Osteocyte (in vitro differentiated cells): Measurements from ENCODE around the gene EFNA5. TPM values are rescaled to one million over a fixed set of nuclear protein-coding genes. Genes with fewer than 3 reads are reported as not detected.
"Not testable (repeated sequence)": the region's sequence is repeated elsewhere in the genome, so short reads cannot be mapped to it uniquely, and the experiment has no call there.

Experiments used
- DNase-seq: peaks from one replicate; pipeline ENCODE4 v3.0.0; 2021; ENCODE audit warnings: mixed read lengths; ENCODE audit not compliant: unreplicated experiment; ENCODE audit errors: extremely low spot score
- H3K27ac Mint-ChIP-seq: one replicate; pipeline ENCODE4 v1.8.0; 2021; ENCODE audit warnings: mild to moderate bottlenecking, mixed read lengths; ENCODE audit not compliant: unreplicated experiment
- H3K27me3 Mint-ChIP-seq: one replicate; pipeline ENCODE4 v1.8.0; 2021; ENCODE audit warnings: mixed read lengths; ENCODE audit not compliant: unreplicated experiment
- H3K36me3 Mint-ChIP-seq: one replicate; pipeline ENCODE4 v1.8.0; 2021; ENCODE audit warnings: mixed read lengths; ENCODE audit not compliant: unreplicated experiment
- H3K4me1 Mint-ChIP-seq: one replicate; pipeline ENCODE4 v1.8.0; 2021; ENCODE audit warnings: mixed read lengths; ENCODE audit not compliant: unreplicated experiment
- H3K4me3 Mint-ChIP-seq: one replicate; pipeline ENCODE4 v1.8.0; 2021; ENCODE audit warnings: mild to moderate bottlenecking, moderate library complexity, mixed read lengths; ENCODE audit not compliant: unreplicated experiment
- H3K9me3 Mint-ChIP-seq: one replicate; pipeline ENCODE4 v1.8.0; 2021; ENCODE audit warnings: mixed read lengths; ENCODE audit not compliant: unreplicated experiment
- total RNA-seq: library from RNA; stranded (reverse); gene quantifications from 2 replicates; pipeline ENCODE4 v1.2.1, GENCODE V29; 2021
- TF ChIP-seq, protein P1 (sequence below): fragments of 200-600 bp; sonication (generic); IDR thresholded peaks from 2 replicates; pipeline ENCODE4 v1.5.0; 2021; ENCODE audit warnings: antibody characterized with exemption, mild to moderate bottlenecking, moderate library complexity

Gene EFNA5
- total RNA-seq, 1 donor from 2014 or later, result 34.2 TPM

DNA sequence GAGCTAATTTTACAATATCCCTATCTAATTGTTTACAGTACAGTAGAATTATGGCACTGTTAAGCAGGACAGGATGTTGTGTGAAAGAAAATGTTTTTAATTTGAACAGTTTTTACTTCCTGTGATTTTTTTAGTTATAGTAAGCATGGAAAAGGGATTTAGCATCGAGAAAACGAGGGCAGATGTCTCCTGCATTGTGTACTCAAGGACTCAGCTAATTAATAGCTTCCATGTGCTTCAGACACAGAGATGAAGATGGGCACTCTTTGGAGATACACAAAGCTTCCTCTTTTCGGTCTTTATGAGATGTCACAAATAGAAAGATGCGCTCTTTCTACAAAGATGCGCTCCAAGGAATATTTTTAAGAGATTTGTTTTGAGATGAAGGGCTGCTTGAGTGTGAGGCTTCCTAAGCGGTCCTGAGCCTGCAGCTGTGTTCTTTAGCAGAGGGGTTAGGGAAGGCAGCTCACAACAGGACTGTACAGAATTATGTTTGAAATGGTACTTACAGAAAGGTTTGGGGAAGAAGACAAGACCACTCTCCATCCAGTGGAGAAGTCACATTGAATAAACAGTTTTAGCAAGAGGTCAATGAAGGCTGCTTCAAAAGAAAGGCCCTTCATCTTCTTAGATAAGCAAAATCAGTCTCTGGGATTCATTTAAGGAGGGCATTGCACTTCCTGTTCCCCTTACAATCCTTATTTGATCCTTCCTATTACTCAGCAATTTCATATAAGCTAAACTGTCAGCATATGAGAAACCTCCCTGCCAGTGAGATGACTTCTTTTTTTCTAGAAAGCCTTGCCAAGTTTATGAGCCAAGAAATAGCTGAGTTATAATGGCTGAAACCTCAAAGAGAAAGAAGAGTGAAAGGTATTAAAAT lies 311.5 kb downstream of the EFNA5 start:
- no peak for DNase-seq
- TF ChIP-seq, protein P1, sequence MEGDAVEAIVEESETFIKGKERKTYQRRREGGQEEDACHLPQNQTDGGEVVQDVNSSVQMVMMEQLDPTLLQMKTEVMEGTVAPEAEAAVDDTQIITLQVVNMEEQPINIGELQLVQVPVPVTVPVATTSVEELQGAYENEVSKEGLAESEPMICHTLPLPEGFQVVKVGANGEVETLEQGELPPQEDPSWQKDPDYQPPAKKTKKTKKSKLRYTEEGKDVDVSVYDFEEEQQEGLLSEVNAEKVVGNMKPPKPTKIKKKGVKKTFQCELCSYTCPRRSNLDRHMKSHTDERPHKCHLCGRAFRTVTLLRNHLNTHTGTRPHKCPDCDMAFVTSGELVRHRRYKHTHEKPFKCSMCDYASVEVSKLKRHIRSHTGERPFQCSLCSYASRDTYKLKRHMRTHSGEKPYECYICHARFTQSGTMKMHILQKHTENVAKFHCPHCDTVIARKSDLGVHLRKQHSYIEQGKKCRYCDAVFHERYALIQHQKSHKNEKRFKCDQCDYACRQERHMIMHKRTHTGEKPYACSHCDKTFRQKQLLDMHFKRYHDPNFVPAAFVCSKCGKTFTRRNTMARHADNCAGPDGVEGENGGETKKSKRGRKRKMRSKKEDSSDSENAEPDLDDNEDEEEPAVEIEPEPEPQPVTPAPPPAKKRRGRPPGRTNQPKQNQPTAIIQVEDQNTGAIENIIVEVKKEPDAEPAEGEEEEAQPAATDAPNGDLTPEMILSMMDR, result no peak
- peaks cover 14% of the 10 kb centered on the region for H3K4me1 Mint-ChIP-seq
- no peak overlapping the region for H3K4me3 Mint-ChIP-seq
- no peaks in the 10 kb centered on the region for H3K36me3 Mint-ChIP-seq
- no peaks in the 10 kb centered on the region for H3K9me3 Mint-ChIP-seq
- peak overlapping the region; percentile 66 for H3K27ac Mint-ChIP-seq
- H3K27me3 Mint-ChIP-seq, result no peaks in the 10 kb centered on the region

DNA sequence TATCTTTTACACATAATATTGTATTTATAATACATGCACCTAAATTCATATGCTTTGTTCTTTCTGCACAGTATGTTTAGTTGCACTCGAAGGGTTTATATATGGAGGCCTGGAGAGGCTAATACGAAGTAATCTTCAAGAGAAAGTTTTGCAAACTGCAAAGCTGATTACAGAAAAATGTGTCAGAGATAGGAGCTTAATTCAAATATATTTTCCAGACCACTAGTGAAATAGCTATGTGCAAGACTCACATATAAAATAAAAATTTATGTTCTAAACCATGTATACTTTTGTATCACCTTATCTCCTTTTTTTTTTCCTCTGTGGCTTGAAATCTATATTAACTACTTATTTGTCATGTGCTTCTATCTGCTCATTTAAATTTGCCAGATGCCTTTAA lies 313.8 kb downstream of the EFNA5 start:
- H3K27ac Mint-ChIP-seq, result no peak overlapping the region
- H3K27me3 Mint-ChIP-seq, result no peaks in the 10 kb centered on the region
- H3K4me3 Mint-ChIP-seq, result no peak overlapping the region
- H3K9me3 Mint-ChIP-seq, result no peaks in the 10 kb centered on the region
- peaks cover 14% of the 10 kb centered on the region for H3K4me1 Mint-ChIP-seq
- TF ChIP-seq, protein P1, result no peak
- no peak for DNase-seq
- H3K36me3 Mint-ChIP-seq, result no peaks in the 10 kb centered on the region

DNA sequence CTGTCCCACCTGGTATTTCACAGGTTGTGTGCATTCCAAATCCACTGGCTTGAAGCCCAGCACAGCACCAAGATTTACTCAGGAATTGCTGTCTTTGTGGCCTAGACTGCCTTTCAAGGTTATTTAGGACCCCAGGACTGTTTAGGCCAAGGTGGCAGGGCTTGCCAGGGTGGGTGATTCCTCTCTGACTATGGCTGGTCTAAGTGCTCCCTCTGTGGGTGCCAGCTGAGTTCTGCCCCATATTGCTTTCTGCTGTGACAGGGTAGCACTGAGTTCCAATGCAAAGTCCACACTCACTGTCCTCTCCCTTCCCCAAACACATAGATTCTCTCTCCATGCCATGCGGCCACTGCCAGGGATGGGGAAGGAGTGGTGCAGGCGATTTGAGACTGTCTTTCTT lies 318.2 kb downstream of the EFNA5 start:
- TF ChIP-seq, protein P1, result no peak
- no peaks in the 10 kb centered on the region for H3K27me3 Mint-ChIP-seq
- DNase-seq, result no peak
- no peaks in the 10 kb centered on the region for H3K36me3 Mint-ChIP-seq
- no peaks in the 10 kb centered on the region for H3K4me1 Mint-ChIP-seq
- no peak overlapping the region for H3K4me3 Mint-ChIP-seq
- peaks cover 14% of the 10 kb centered on the region for H3K9me3 Mint-ChIP-seq
- no peak overlapping the region for H3K27ac Mint-ChIP-seq

DNA sequence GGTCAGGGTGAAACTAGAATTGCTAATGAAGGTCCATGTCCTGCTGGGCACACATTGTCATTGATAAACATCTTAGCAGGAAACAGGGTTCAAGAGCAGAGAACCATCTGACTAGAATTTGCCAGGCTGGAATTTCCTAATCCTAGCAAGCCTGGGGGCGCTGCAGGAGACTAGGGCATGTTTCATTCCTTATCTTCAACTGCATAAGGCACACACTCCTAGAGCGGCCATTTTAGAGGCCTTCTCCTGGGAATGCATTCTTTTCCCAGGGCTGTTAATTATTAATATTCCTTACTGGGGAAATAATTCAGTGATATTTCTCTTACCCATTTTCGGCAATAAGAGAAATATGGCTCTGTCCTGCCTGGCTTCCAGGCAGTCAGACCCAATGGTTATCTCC lies 324.2 kb downstream of the EFNA5 start:
- Mint-ChIP-seq H3K36me3 (peaks cover 15% of the 10 kb centered on the region), H3K9me3 (peaks cover 44% of the 10 kb centered on the region)
- H3K27me3 Mint-ChIP-seq, DNase-seq, H3K27ac Mint-ChIP-seq, H3K4me3 Mint-ChIP-seq, H3K4me1 Mint-ChIP-seq: not testable (repeated sequence)

DNA sequence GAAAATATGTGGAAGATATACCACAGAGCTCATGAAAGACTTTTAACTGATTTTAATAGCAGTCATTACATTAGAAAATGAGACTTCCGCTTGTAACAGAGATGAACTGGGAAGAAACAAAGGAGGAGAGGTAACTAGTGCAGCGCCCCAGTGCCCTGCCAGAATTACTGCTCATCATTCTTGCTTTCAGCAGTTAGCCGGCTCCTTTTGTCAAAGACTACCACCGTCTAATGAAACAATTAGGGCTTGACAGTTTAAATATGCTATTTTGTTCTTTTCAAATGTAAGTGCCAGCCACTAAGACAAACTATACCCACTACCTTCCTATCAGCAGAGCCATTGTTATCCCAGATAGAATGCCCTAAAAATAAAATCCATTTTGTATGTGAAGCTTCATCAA lies 328.4 kb downstream of the EFNA5 start:
- Mint-ChIP-seq H3K27ac (no peak overlapping the region), H3K9me3 (peaks cover 29% of the 10 kb centered on the region), H3K4me3 (no peak overlapping the region), H3K4me1 (no peaks in the 10 kb centered on the region), H3K27me3 (no peaks in the 10 kb centered on the region), H3K36me3 (peaks cover 15% of the 10 kb centered on the region)
- no peak for DNase-seq
- TF ChIP-seq, protein P1, result no peak
